Loucy (cell line): ENCODE measurements around the gene LHX2.

Experiments
- H2AFZ ChIP-seq: fragments of 200-600 bp; sonication (generic); 2 replicates; pipeline ENCODE4 v1.6.0; 2016; ENCODE audit warnings: antibody characterized with exemption, mild to moderate bottlenecking, low read length, moderate library complexity
- H3F3A ChIP-seq: fragments of 200-600 bp; 2 replicates; pipeline ENCODE4 v1.6.0; 2016; ENCODE audit warnings: antibody characterized with exemption, low read depth, mild to moderate bottlenecking
- H3K27me3 ChIP-seq: fragments of 200-600 bp; sonication (generic); 2 replicates; pipeline ENCODE4 v1.6.1; 2014; ENCODE audit warnings: low read length, mild to moderate bottlenecking; ENCODE audit not compliant: insufficient read depth, poor library complexity, severe bottlenecking
- H3K36me3 ChIP-seq: fragments of 200-600 bp; sonication (generic); 2 replicates; pipeline ENCODE4 v1.6.1; 2016; ENCODE audit warnings: low read length; ENCODE audit not compliant: insufficient read depth
- H3K4me1 ChIP-seq: fragments of 200-600 bp; sonication (generic); 2 replicates; pipeline ENCODE4 v1.5.1; 2014; ENCODE audit warnings: low read length, mild to moderate bottlenecking; ENCODE audit not compliant: insufficient read depth, poor library complexity, severe bottlenecking
- H3K4me2 ChIP-seq: fragments of 200-600 bp; sonication (generic); 2 replicates; pipeline ENCODE4 v1.6.0; 2014; ENCODE audit warnings: antibody characterized with exemption, low read length, low read depth, mild to moderate bottlenecking; ENCODE audit not compliant: poor library complexity, severe bottlenecking
- H3K4me3 ChIP-seq: fragments of 200-600 bp; sonication (generic); 2 replicates; pipeline ENCODE4 v1.5.1; 2014; ENCODE audit warnings: low read length, mild to moderate bottlenecking, mixed read lengths; ENCODE audit not compliant: poor library complexity, severe bottlenecking
- H3K79me2 ChIP-seq: fragments of 200-600 bp; sonication (generic); 2 replicates; pipeline ENCODE4 v1.6.1; 2014; ENCODE audit warnings: low read length; ENCODE audit not compliant: insufficient read depth
- H3K9ac ChIP-seq: fragments of 200-600 bp; sonication (generic); 2 replicates; pipeline ENCODE4 v1.6.0; 2014; ENCODE audit warnings: mild to moderate bottlenecking, low read depth, low read length, moderate library complexity; ENCODE audit not compliant: poor library complexity, severe bottlenecking
- H3K9me2 ChIP-seq: fragments of 200-600 bp; sonication (generic); replicated peaks from 2 replicates; pipeline ENCODE4 v1.6.1; 2016; ENCODE audit warnings: low read depth, low read length, mixed read lengths
- H3K9me3 ChIP-seq: fragments of 200-600 bp; sonication (generic); 2 replicates; pipeline ENCODE4 v1.6.1; 2014; ENCODE audit warnings: mild to moderate bottlenecking, antibody characterized with exemption, low read length, low read depth; ENCODE audit not compliant: insufficient read depth
- H4K20me1 ChIP-seq: fragments of 200-600 bp; sonication (generic); 2 replicates; pipeline ENCODE4 v1.6.0; 2014; ENCODE audit warnings: antibody characterized with exemption, low read length, mild to moderate bottlenecking; ENCODE audit not compliant: insufficient read depth, poor library complexity, severe bottlenecking
- CTCF ChIP-seq: fragments of 200-600 bp; sonication (generic); conservative IDR thresholded peaks from 2 replicates; pipeline ENCODE4 v1.5.1; 2014; ENCODE audit warnings: mild to moderate bottlenecking, antibody characterized with exemption, low read length
- EZH2phosphoT487 ChIP-seq: fragments of 200-600 bp; IDR thresholded peaks from 2 replicates; pipeline ENCODE4 v1.6.1; 2018; ENCODE audit warnings: antibody characterized with exemption, mild to moderate bottlenecking, moderate library complexity, borderline replicate concordance

Gene LHX2

GRCh38 chr9:124001458-124001799 lies 10.1 kb upstream of the LHX2 start:
- Histone ChIP-seq H3F3A (no peaks in the 10 kb centered on the region), H3K9ac (no peak overlapping the region), H3K9me3 (no peaks in the 10 kb centered on the region), H2AFZ (no peak overlapping the region), H3K36me3 (no peaks in the 10 kb centered on the region), H3K9me2 (no peaks in the 10 kb centered on the region), H4K20me1 (no peaks in the 10 kb centered on the region), H3K4me2 (no peak overlapping the region), H3K4me3 (no peak overlapping the region), H3K27me3 (peaks cover 7% of the 10 kb centered on the region), H3K4me1 (no peaks in the 10 kb centered on the region), H3K79me2 (no peaks in the 10 kb centered on the region)
- TF ChIP-seq CTCF (no peak), EZH2phosphoT487 (no peak)

DNA sequence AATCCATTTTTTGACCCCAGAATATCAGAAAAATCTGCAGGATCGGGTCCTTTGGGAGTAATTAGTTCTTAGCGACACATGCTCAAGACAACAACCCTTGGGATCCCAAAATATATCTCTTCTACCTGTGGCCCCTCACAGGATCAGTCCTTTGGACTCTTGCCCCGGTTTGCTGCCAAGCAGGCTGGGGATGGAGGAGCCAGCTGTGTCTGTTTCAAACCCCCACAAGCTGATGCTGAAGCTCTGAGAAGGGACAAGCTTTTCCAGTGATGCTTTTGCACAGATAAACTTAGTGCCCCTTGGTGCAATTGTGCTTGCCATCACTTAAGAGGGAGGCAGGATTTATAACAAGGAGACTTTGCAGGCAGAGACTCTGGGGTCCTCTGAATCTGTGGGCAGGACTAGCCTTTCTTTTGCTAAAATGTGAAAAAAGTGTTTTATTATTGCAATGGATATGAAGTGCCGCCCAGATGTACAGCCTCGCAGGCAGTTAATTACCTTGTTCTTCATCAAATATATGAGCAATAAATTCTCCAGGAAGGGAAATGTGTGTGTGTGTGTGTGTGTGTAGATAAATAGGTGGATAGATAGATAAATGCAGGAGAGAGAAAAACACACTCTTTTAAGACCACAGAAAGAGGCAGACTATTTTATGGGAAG lies 9.6 kb upstream of the LHX2 start:
- Histone ChIP-seq H2AFZ (no peak overlapping the region), H3K79me2 (no peaks in the 10 kb centered on the region), H3K36me3 (no peaks in the 10 kb centered on the region), H3K4me2 (no peak overlapping the region), H3K4me3 (no peak overlapping the region), H3K27me3 (peaks cover 7% of the 10 kb centered on the region), H3K9me2 (no peaks in the 10 kb centered on the region), H3K9me3 (no peaks in the 10 kb centered on the region), H3K9ac (no peak overlapping the region), H3K4me1 (no peaks in the 10 kb centered on the region), H3F3A (no peaks in the 10 kb centered on the region), H4K20me1 (no peaks in the 10 kb centered on the region)
- TF ChIP-seq CTCF (no peak), EZH2phosphoT487 (no peak)

DNA sequence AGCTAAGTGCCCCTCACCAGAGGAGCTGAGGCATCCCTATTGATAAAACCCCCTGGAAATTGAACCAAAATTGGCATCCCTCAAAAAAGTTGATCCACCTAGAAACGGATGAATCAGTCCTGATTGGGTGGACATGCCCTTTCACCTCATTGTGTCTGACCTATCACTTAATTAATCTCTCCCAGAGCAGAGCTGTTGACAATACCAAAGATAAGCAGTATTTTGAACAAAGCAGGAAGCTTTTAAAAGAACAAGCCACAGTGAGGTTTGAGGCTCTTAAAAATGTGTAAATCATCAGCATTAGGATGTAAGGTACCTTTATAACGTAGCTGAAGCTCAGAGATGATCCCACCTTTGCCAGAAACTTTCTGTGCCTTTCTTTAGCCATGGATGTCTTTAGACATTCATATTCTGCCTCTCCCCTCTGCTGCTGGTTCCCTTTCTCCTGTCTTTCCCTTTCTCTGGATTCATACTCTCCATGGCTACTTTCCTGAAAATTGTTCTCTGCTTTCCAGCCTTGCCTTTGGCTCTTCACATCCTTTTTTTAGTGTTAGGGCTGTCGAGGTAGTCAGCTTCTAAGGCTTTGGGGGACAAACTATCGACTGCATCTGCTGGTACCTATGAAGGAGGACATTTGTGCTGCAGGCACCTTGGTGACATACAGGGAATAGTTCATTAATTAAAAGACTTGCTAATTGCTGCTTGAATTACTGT lies 7.8 kb upstream of the LHX2 start:
- Histone ChIP-seq H3K27me3 (peaks cover 7% of the 10 kb centered on the region), H3K4me3 (no peak overlapping the region), H3K36me3 (no peaks in the 10 kb centered on the region), H3K9me2 (no peaks in the 10 kb centered on the region), H3K79me2 (no peaks in the 10 kb centered on the region), H3K4me2 (no peak overlapping the region), H2AFZ (no peak overlapping the region), H4K20me1 (no peaks in the 10 kb centered on the region), H3K9ac (no peak overlapping the region), H3K9me3 (no peaks in the 10 kb centered on the region), H3K4me1 (no peaks in the 10 kb centered on the region), H3F3A (no peaks in the 10 kb centered on the region)
- TF ChIP-seq EZH2phosphoT487: no peak
- no peak for TF ChIP-seq CTCF
